Islet of Langerhans (tissue), 1 donor: ENCODE results near the gene PLA2G4C.
"Not testable (repeated sequence)": the region's sequence is repeated elsewhere in the genome, so short reads cannot be mapped to it uniquely, and the experiment has no call there.

Experiments used
- FAIRE-seq: peaks from one replicate; lab custom pipeline; 2011; peaks lifted over from hg19 to GRCh38; lab: Jason Lieb, UNC

PLA2G4C gene

GRCh38 chr19:48108997-48109782, 1.4 kb downstream of the PLA2G4C start:
- FAIRE-seq: no peak

- no peak for FAIRE-seq
Observed at GRCh38 chr19:48103922-48104321, 6.7 kb downstream of the PLA2G4C start.

- no peak for FAIRE-seq
Observed at GRCh38 chr19:48102870-48103751, 7.5 kb downstream of the PLA2G4C start.

DNA sequence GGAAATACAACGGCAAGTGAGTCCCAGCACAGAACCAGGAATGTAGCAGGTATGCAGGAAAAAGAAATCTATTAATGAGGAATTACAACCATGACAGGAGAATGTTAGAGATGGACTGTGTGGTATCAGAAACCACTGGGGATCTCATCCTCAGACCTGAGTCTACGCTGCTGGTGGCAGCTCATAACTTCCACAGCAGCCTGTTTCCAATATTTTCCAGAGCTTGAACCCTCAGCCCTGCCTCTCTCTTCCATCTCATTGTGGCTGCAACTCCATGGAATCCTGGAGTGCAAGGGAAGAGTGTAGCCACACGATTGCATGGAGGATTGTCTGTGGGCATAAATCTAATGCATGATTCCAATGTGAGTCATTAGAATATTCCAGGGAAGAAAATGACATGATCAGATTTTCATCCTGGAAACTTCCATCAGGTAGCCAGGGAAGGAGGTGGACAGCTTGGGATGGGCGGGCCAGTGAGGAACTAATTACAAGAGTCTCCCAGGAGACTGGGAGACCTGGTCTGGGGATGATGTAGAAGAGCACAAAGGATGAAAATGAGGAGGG, 14.9 kb downstream of the PLA2G4C start:
- FAIRE-seq: no peak

DNA sequence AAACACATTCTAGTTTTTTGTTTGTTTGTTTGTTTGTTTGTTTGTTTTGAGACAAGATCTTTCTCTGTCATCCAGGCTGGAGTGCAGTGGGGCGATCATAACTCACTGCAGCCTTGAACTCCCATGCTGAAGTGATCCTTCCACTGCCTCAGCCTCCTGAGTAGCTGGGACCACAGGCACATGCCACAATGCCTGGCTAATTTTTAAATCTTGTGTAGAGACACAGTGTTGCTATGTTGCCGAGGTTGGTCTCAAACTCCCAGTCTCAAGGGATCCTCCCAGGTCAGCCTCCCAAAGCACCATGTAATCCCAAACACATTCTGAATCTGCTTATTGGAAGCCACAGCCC, 15.8 kb downstream of the PLA2G4C start:
- FAIRE-seq: no peak

GRCh38 chr19:48094129-48094854, 16.3 kb downstream of the PLA2G4C start:
- FAIRE-seq: no peak

GRCh38 chr19:48091111-48091718, 19.4 kb downstream of the PLA2G4C start:
- FAIRE-seq: not testable (repeated sequence)

DNA sequence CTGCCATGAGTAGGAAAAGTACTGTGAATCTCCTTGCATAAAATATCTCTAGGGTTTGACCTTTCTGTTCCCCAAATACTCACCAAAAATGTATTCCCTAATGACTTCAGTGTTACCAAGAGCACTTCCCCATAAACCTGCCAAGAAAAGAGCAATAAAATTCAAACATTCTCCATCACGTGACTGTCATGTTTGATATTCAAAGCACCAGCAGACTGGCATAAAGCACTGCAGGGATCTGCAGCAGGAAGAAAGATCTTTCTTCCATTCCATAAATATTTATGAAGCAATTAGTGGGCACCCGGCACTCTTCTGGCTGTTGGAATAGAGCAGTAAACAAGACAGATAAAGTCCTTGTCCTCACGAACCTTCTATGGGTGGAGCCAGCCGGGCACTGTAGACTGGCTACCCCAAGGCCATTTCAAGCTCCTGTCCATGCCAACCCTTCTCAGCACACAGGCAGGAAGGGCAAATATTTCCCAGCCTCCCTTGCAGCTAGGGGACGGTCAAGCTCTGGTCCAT, 20.3 kb downstream of the PLA2G4C start:
- FAIRE-seq: no peak

DNA sequence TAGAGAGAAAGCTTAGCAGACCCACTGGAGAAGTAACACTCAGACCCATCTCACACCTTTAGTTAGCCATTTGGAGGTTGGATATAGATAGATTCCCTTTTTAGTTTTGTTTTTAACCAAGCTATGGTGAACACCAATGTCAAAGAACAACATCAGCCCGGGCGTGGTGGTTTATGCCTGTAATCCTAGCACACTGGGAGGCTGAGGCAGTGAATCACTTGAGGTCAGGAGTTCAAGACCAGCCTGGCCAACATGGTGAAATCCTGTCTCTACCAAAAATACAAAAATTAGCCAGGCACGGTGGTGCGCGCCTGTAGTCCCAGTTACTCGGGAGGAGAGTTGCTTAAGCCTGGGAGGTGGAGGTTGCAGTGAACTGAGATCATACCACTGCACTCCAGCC, 21.6 kb downstream of the PLA2G4C start:
- not testable (repeated sequence) for FAIRE-seq

DNA sequence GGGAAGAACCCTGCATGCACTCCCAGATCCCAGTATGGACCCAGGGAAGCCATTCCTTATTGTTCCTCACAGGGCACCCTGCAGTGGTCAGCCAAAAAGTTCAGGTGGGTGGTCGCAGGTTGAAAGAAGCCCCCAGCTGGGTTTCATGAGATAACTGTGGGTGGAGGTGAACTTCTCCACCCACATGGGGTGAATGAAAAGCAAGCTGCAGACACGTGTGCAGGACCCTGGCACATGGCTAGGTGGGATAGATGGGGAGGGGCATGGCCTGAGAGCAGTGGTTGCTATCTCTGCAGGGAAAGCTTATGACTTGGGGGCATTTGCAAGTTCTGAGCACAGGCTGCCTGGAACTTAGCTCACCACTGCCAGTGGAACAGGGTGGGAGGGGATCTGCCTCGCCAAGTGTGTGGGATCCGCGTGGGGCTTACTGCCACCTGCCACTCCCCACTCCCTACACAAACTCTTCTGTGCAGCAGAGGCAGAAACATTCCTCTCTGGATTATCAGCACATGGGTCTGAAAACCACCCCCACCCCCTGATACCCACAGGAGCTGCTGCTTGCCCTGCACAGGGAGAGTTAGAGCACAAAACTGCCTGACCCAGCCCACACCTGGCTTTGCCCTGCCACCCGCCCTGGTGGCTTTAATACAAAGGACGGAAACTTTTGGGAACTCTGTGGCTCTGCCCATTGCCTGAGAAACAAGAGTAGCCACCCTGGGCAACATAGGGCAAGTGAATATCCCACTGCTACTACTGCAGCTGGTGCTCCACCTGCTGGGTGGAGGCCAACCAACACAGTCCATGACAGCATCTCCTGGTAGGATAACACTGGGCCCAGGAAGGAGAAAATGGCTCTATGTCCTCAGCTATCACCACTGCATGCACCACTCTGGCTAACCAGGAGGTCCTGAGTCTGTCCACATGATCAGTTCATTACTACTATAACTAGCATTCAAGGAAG, 24.4 kb downstream of the PLA2G4C start:
- no peak for FAIRE-seq

DNA sequence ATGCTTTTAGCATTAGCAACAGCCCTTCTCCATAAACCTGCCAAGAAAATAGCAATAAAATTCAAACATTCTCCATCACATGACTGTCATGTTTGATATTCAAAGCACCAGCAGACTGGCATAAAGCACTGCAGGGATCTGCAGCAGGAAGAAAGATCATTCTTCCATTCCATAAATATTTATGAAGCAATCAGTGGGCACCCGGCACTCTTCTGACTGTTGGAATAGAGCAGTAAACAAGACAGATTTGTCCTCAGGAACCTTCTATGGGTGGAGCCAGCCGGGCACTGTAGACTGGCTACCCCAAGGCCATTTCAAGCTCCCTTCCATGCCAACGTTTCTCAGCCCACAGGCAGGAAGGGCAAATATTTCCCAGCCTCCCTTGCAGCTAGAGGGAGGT, 25.5 kb downstream of the PLA2G4C start:
- no peak for FAIRE-seq

- FAIRE-seq: no peak
Observed at GRCh38 chr19:48081106-48081505, 29.5 kb downstream of the PLA2G4C start.

DNA sequence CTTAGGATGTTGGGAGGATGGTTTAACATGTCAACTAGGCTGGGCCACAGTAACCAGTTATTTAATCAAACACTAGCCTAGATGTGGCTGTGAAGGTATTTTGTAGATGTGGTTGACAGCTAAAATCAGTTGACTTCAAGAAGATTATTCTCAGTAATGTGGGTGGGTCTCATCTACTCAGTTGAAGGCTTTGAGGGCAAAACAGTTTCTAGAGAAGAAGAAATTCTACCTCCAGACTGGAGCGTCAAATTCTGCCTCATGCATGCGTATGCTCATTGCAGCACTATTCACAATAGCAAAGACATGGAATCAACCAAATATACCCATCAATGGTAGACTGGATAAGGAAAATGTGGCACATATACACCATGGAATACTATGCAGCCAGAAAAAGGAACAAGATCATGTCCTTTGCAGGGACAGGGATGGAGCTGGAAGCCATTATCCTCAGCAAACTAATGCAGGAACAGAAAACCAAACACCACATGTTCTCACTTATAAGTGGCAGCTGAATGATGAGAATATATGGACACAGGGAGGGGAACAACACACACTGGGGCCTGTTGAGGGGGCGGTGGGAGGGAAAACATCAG, 40.3 kb downstream of the PLA2G4C start:
- FAIRE-seq: not testable (repeated sequence)

DNA sequence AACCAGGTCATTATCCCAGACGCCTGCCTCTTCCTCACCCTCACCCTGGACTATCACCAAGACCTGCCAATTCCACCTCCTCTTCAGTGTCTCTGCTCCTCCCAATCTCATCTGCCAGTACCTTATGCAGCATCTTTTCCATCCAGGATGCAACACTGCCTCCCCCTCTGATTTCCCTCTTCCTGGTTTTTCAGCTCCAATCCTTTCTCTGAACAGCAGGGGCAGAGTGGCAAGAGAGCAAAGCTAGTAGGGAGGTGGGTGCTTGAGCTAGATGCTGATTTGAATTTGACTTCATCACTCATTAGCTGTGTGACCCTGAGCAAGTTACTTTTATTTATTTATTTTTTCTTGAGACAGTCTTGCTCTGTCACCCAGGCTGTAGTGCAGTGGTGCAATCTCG, 41.2 kb downstream of the PLA2G4C start:
- no peak for FAIRE-seq

DNA sequence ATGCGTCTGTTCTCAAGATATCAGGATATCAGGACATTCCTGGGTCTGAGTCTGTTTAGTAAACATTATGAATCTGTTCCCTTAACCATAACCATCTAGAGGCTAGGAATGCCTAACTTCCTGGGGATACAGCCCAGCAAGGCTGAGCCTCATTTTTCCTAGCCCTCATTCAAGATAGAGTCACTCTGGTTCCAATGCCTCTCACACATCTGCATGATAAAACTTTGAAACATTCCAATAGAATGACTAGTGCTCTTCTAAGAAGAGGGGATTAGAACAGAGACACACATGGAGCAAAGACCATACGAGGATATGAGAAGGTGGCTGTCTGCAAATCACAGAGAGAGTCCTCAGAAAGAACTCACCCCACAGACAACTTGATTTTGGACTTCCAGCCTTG, 46.1 kb downstream of the PLA2G4C start:
- FAIRE-seq: no peak

DNA sequence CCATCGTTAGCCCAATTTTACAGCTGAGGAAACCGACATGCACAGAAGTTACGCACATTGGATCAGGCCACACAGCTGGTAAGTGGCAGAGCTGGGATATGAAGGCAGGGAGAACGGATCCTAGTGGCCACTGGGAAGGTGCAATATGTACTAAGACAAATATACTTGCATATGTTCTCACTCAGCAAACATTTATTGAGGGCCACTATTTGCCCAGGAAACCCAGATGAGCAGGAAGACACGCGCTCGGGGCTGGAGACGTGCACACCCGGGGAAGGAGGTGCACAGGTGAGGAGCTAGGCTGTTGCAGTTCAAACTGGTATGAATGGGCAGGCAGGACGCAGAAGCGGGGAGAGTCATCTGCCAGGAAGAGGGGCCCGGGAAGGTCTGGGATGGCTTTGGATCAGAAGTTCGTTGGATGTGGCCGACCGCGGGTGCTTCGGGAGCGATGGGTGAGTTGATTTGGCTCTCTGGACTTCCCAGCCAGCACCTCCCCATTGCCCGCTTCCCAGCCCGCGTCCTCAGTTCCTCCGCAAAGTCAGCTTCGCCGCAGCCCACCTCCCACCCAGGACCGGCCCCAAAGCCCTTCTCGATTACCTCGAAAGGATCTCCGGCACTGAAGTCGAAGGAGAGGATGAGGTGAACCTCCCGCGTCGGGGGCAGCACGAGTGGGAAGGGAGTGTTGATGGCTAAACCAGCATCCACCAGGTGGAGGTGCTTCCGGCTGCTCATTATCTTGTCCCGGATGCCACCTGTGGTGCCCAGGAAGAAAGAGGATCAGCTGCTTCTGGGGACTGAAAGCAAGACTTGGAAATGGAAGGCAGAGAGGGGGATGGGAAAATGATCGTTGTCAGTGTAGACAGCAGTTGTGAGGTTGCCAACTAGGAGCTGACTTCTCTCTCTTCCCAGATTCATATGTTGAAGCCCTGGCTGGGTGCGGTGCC, 48.9 kb downstream of the PLA2G4C start:
- no peak for FAIRE-seq

DNA sequence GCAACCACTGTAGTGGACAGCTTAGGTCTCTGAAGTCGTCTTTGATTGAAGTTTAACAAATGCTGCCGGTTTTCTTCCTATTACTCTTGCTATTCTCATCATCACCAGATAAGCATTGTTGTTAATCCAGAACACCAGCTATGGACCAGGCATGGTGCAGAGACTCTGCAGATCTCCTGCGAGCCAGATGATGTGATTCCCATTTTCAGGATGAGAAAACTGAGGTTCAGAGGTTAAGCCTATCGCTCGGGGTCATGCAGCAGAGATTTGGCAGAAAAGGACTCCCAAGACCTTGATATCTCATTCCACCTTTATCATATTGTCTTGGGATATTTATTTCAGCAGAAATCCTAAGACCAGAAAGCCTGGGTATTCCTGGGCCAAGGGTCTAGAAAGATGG, 50.2 kb downstream of the PLA2G4C start:
- FAIRE-seq: no peak

DNA sequence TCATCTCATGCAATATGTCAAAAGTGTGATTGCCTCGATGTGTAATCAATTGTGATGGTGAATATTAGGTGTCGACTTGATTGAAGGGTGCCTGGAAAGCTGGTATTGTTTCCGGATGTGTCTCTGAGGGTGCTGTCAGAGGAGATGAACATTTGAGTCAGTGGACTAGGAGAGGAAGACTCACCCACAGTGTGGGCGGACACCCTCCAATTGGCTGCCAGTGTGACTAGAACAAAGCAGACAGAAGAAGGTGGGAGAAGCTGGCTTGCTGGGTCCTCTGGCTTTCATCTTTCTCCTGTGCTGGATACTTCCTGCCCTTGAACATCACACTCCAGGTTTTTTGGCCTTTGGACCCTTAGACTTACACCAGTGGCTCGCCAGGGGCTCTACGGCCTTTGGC, 51.3 kb downstream of the PLA2G4C start:
- no peak for FAIRE-seq

- FAIRE-seq: no peak
Observed at GRCh38 chr19:48053856-48054255, 56.8 kb downstream of the PLA2G4C start.
